HEK293 (cell line): ENCODE measurements around the gene CSGALNACT2.

Source experiments
- CTCF ChIA-PET: fragments of 350-600 bp; formaldehyde crosslinking; extraction: SDS; loops from one replicate; lab custom pipeline; 2021; ENCODE audit warnings: antibody characterized with exemption; lab: Yijun Ruan, JAX
- POLR2A ChIA-PET: fragments of 300-600 bp; formaldehyde crosslinking; extraction: SDS; loops from one replicate; lab custom pipeline; 2020; ENCODE audit warnings: antibody characterized with exemption, inconsistent platforms; lab: Yijun Ruan, JAX
- H3K27ac ChIP-seq: fragments of 200-500 bp; sonication (Bioruptor generic); 2 replicates; pipeline ENCODE4 v1.5.1; 2014; ENCODE audit warnings: low read depth, low read length, control low read depth, inconsistent platforms; ENCODE audit errors: extremely low read depth
- H3K36me3 ChIP-seq, 2 experiments: fragments of 200-500 bp in 1 of 2; sonication (Bioruptor generic) in 1 of 2; 1 replicate in 1 of 2; 2 replicates in 1 of 2; pipeline ENCODE4 v1.5.1; 2014 to 2017; ENCODE audit warnings: inconsistent platforms in 2 of 2, low read length in 2 of 2; ENCODE audit not compliant: control insufficient read depth in 2 of 2, insufficient read depth in 1 of 2
- H3K4me1 ChIP-seq: fragments of 200-500 bp; sonication (Bioruptor generic); 2 replicates; pipeline ENCODE4 v1.5.1; 2014; ENCODE audit warnings: mild to moderate bottlenecking, low read length, inconsistent platforms; ENCODE audit not compliant: control insufficient read depth, insufficient read depth
- H3K4me3 ChIP-seq: 2 replicates; pipeline ENCODE4 v1.5.1; 2011; ENCODE audit warnings: low read depth, mild to moderate bottlenecking, control low read depth, low read length, moderate library complexity
- H3K9me3 ChIP-seq: fragments of 200-500 bp; sonication (Bioruptor generic); 2 replicates; pipeline ENCODE4 v1.5.1; 2014; ENCODE audit warnings: low read depth, low read length, inconsistent platforms; ENCODE audit not compliant: control insufficient read depth, insufficient read depth
- PBX3 ChIP-seq: sonication (generic); formaldehyde crosslinking; IDR thresholded peaks from 2 replicates; pipeline ENCODE4 v1.8.1; 2022; ENCODE audit warnings: mild to moderate bottlenecking, moderate library complexity, missing genetic modification reagents
- PRDM10 ChIP-seq: fragments of 450-650 bp; formaldehyde crosslinking; IDR thresholded peaks from 2 replicates; pipeline ENCODE4 v1.5.1; 2016; ENCODE audit warnings: missing biosample characterization, missing genetic modification characterization
- ZBTB11 ChIP-seq: fragments of 450-650 bp; formaldehyde crosslinking; conservative IDR thresholded peaks from 2 replicates; pipeline ENCODE4 v1.5.1; 2016; ENCODE audit warnings: low read depth, missing biosample characterization, missing genetic modification characterization
- ZBTB44 ChIP-seq: fragments of 450-650 bp; IDR thresholded peaks from 2 replicates; pipeline ENCODE4 v1.5.1; 2018; ENCODE audit warnings: missing biosample characterization, mild to moderate bottlenecking, missing genetic modification characterization
- ZFP69B ChIP-seq: fragments of 450-650 bp; formaldehyde crosslinking; IDR thresholded peaks from 2 replicates; pipeline ENCODE4 v1.5.1; 2016; ENCODE audit warnings: missing biosample characterization, missing genetic modification characterization
- ZNF112 ChIP-seq: fragments of 450-650 bp; formaldehyde crosslinking; IDR thresholded peaks from 2 replicates; pipeline ENCODE4 v1.5.0; 2017; ENCODE audit warnings: missing biosample characterization, missing genetic modification characterization
- ZNF18 ChIP-seq: fragments of 450-650 bp; formaldehyde crosslinking; IDR thresholded peaks from 2 replicates; pipeline ENCODE4 v1.5.1; 2016; ENCODE audit warnings: missing biosample characterization, missing genetic modification characterization
- ZNF366 ChIP-seq: fragments of 450-650 bp; formaldehyde crosslinking; conservative IDR thresholded peaks from 2 replicates; pipeline ENCODE4 v1.5.1; 2016; ENCODE audit warnings: missing biosample characterization, missing genetic modification characterization
- ZNF433 ChIP-seq: fragments of 450-650 bp; formaldehyde crosslinking; IDR thresholded peaks from 2 replicates; pipeline ENCODE4 v1.5.1; 2016; ENCODE audit warnings: missing biosample characterization, missing genetic modification characterization, low read depth
- ZNF488 ChIP-seq: fragments of 450-650 bp; formaldehyde crosslinking; IDR thresholded peaks from 2 replicates; pipeline ENCODE4 v1.5.1; 2016; ENCODE audit warnings: missing biosample characterization, missing genetic modification characterization
- ZNF530 ChIP-seq: fragments of 450-650 bp; formaldehyde crosslinking; IDR thresholded peaks from 2 replicates; pipeline ENCODE4 v1.5.1; 2016; ENCODE audit warnings: low read depth, missing biosample characterization, missing genetic modification characterization
- ZNF600 ChIP-seq: fragments of 450-650 bp; formaldehyde crosslinking; IDR thresholded peaks from 2 replicates; pipeline ENCODE4 v1.5.1; 2016; ENCODE audit warnings: missing biosample characterization, missing genetic modification characterization
- ZNF677 ChIP-seq: fragments of 450-650 bp; IDR thresholded peaks from 2 replicates; pipeline ENCODE4 v1.5.0; 2018; ENCODE audit warnings: missing biosample characterization, mild to moderate bottlenecking, missing genetic modification characterization, moderate library complexity

Gene CSGALNACT2

GRCh38 chr10:43135064-43135463, 3.2 kb upstream of the CSGALNACT2 start (continued):
- TF ChIP-seq PBX3 (CRISPR knock-in tag) (no peak), ZNF18 (no peak), ZNF112 (tag by site-specific recombination) (no peak), ZNF433 (tag by site-specific recombination) (no peak), ZNF530 (tag by site-specific recombination) (no peak), ZNF366 (tag by site-specific recombination) (no peak)

GRCh38 chr10:43135656-43136055, 2.6 kb upstream of the CSGALNACT2 start:
- TF ChIP-seq ZBTB44, result no peak
- no peak for TF ChIP-seq ZFP69B
- no peak for TF ChIP-seq ZBTB11 (tag by site-specific recombination)
- no peak for TF ChIP-seq ZNF488 (tag by site-specific recombination)
- TF ChIP-seq ZNF677 (tag by site-specific recombination), result no peak
- Histone ChIP-seq H3K4me1 (peaks cover 7% of the 10 kb centered on the region), H3K36me3 (no peaks in the 10 kb centered on the region), H3K4me3 (no peak overlapping the region), H3K27ac (no peak overlapping the region), H3K9me3 (no peaks in the 10 kb centered on the region)
- ChIA-PET POLR2A (no interaction called here), CTCF (interaction anchor here (0.6 kb wide), 1 partner anchor 10 kb away, joined by 3 read pairs; no protein-coding TSS in a partner anchor)

GRCh38 chr10:43136432-43136831, 1.8 kb upstream of the CSGALNACT2 start:
- H3K4me1 ChIP-seq, result peaks cover 8% of the 10 kb centered on the region
- CTCF ChIA-PET, result no interaction called here

More at GRCh38 chr10:43136432-43136831, 1.8 kb upstream of the CSGALNACT2 start:
- H3K27ac ChIP-seq, result no peak overlapping the region
- POLR2A ChIA-PET, result no interaction called here
- H3K4me3 ChIP-seq, result no peak overlapping the region
- H3K9me3 ChIP-seq, result no peaks in the 10 kb centered on the region
- no peaks in the 10 kb centered on the region for H3K36me3 ChIP-seq
- TF ChIP-seq PRDM10 (tag by site-specific recombination) (no peak), ZNF600 (tag by site-specific recombination) (no peak)
